Loucy (cell line): Measurements from ENCODE around the gene CDC42BPA.

Experiments
- H2AFZ ChIP-seq: fragments of 200-600 bp; sonication (generic); 2 replicates; pipeline ENCODE4 v1.6.0; 2016; ENCODE audit warnings: antibody characterized with exemption, mild to moderate bottlenecking, low read length, moderate library complexity
- H3F3A ChIP-seq: fragments of 200-600 bp; 2 replicates; pipeline ENCODE4 v1.6.0; 2016; ENCODE audit warnings: antibody characterized with exemption, low read depth, mild to moderate bottlenecking
- H3K27me3 ChIP-seq: fragments of 200-600 bp; sonication (generic); 2 replicates; pipeline ENCODE4 v1.6.1; 2014; ENCODE audit warnings: low read length, mild to moderate bottlenecking; ENCODE audit not compliant: insufficient read depth, poor library complexity, severe bottlenecking
- H3K36me3 ChIP-seq: fragments of 200-600 bp; sonication (generic); 2 replicates; pipeline ENCODE4 v1.6.1; 2016; ENCODE audit warnings: low read length; ENCODE audit not compliant: insufficient read depth
- H3K4me1 ChIP-seq: fragments of 200-600 bp; sonication (generic); 2 replicates; pipeline ENCODE4 v1.5.1; 2014; ENCODE audit warnings: low read length, mild to moderate bottlenecking; ENCODE audit not compliant: insufficient read depth, poor library complexity, severe bottlenecking
- H3K4me2 ChIP-seq: fragments of 200-600 bp; sonication (generic); 2 replicates; pipeline ENCODE4 v1.6.0; 2014; ENCODE audit warnings: antibody characterized with exemption, low read length, low read depth, mild to moderate bottlenecking; ENCODE audit not compliant: poor library complexity, severe bottlenecking
- H3K4me3 ChIP-seq: fragments of 200-600 bp; sonication (generic); 2 replicates; pipeline ENCODE4 v1.5.1; 2014; ENCODE audit warnings: low read length, mild to moderate bottlenecking, mixed read lengths; ENCODE audit not compliant: poor library complexity, severe bottlenecking
- H3K79me2 ChIP-seq: fragments of 200-600 bp; sonication (generic); 2 replicates; pipeline ENCODE4 v1.6.1; 2014; ENCODE audit warnings: low read length; ENCODE audit not compliant: insufficient read depth
- H3K9ac ChIP-seq: fragments of 200-600 bp; sonication (generic); 2 replicates; pipeline ENCODE4 v1.6.0; 2014; ENCODE audit warnings: mild to moderate bottlenecking, low read depth, low read length, moderate library complexity; ENCODE audit not compliant: poor library complexity, severe bottlenecking
- H3K9me2 ChIP-seq: fragments of 200-600 bp; sonication (generic); replicated peaks from 2 replicates; pipeline ENCODE4 v1.6.1; 2016; ENCODE audit warnings: low read depth, low read length, mixed read lengths
- H3K9me3 ChIP-seq: fragments of 200-600 bp; sonication (generic); 2 replicates; pipeline ENCODE4 v1.6.1; 2014; ENCODE audit warnings: mild to moderate bottlenecking, antibody characterized with exemption, low read length, low read depth; ENCODE audit not compliant: insufficient read depth
- H4K20me1 ChIP-seq: fragments of 200-600 bp; sonication (generic); 2 replicates; pipeline ENCODE4 v1.6.0; 2014; ENCODE audit warnings: antibody characterized with exemption, low read length, mild to moderate bottlenecking; ENCODE audit not compliant: insufficient read depth, poor library complexity, severe bottlenecking
- CTCF ChIP-seq: fragments of 200-600 bp; sonication (generic); conservative IDR thresholded peaks from 2 replicates; pipeline ENCODE4 v1.5.1; 2014; ENCODE audit warnings: mild to moderate bottlenecking, antibody characterized with exemption, low read length
- EZH2phosphoT487 ChIP-seq: fragments of 200-600 bp; IDR thresholded peaks from 2 replicates; pipeline ENCODE4 v1.6.1; 2018; ENCODE audit warnings: antibody characterized with exemption, mild to moderate bottlenecking, moderate library complexity, borderline replicate concordance

CDC42BPA gene

GRCh38 chr1:227257964-227258363 lies 60.3 kb downstream of the CDC42BPA start:
- Histone ChIP-seq H3K4me3 (no peak overlapping the region), H3K27me3 (no peaks in the 10 kb centered on the region), H3K4me2 (no peak overlapping the region), H3K36me3 (no peaks in the 10 kb centered on the region), H4K20me1 (no peaks in the 10 kb centered on the region), H3K9me2 (no peaks in the 10 kb centered on the region), H3K9me3 (no peaks in the 10 kb centered on the region), H3K4me1 (no peaks in the 10 kb centered on the region), H3K9ac (no peak overlapping the region), H2AFZ (no peak overlapping the region), H3F3A (no peaks in the 10 kb centered on the region), H3K79me2 (no peaks in the 10 kb centered on the region)
- TF ChIP-seq EZH2phosphoT487: no peak
- TF ChIP-seq CTCF: no peak

GRCh38 chr1:227255086-227255732 lies 63.1 kb downstream of the CDC42BPA start:
- TF ChIP-seq EZH2phosphoT487 (no peak), CTCF (no peak)
- Histone ChIP-seq H2AFZ (no peak overlapping the region), H3K79me2 (no peaks in the 10 kb centered on the region), H4K20me1 (no peaks in the 10 kb centered on the region), H3K4me2 (no peak overlapping the region), H3K4me1 (no peaks in the 10 kb centered on the region), H3K9me3 (no peaks in the 10 kb centered on the region), H3K9ac (no peak overlapping the region), H3F3A (no peaks in the 10 kb centered on the region), H3K27me3 (no peaks in the 10 kb centered on the region), H3K9me2 (no peaks in the 10 kb centered on the region), H3K4me3 (no peak overlapping the region), H3K36me3 (no peaks in the 10 kb centered on the region)

- TF ChIP-seq EZH2phosphoT487: no peak
- no peak for TF ChIP-seq CTCF
- Histone ChIP-seq H3K9me2 (no peaks in the 10 kb centered on the region), H3K27me3 (no peaks in the 10 kb centered on the region)
These were observed 65.2 kb downstream of the CDC42BPA start for GRCh38 chr1:227253065-227253464.

More at GRCh38 chr1:227253065-227253464, 65.2 kb downstream of the CDC42BPA start:
- Histone ChIP-seq H3F3A (no peaks in the 10 kb centered on the region), H2AFZ (no peak overlapping the region), H3K79me2 (no peaks in the 10 kb centered on the region), H3K36me3 (no peaks in the 10 kb centered on the region), H3K4me2 (no peak overlapping the region), H3K4me1 (no peaks in the 10 kb centered on the region), H3K9ac (no peak overlapping the region), H3K9me3 (no peaks in the 10 kb centered on the region), H3K4me3 (no peak overlapping the region), H4K20me1 (no peaks in the 10 kb centered on the region)
